GM23248 (cell line): Measurements from ENCODE around the gene DLX2.

Experiments
- EZH2 ChIP-seq: fragments of 200-600 bp; sonication (generic); IDR thresholded peaks from 2 replicates; pipeline ENCODE4 v1.6.1; 2018; ENCODE audit warnings: antibody characterized with exemption, mild to moderate bottlenecking; ENCODE audit not compliant: insufficient read depth, poor library complexity, severe bottlenecking
- EZH2phosphoT487 ChIP-seq: fragments of 200-600 bp; sonication (generic); IDR thresholded peaks from 2 replicates; pipeline ENCODE4 v1.6.1; 2018; ENCODE audit warnings: antibody characterized with exemption, moderate library complexity, mild to moderate bottlenecking, low read depth; ENCODE audit not compliant: insufficient read depth

- no peak for TF ChIP-seq EZH2phosphoT487
- TF ChIP-seq EZH2, result no peak
These were observed 972 bp upstream of the DLX2 start for GRCh38 chr2:172103471-172104272.
